Endothelial cell of umbilical vein (primary cell): ENCODE data around the gene ZNF768. TPM values are rescaled to one million over a fixed set of nuclear protein-coding genes. Genes with fewer than 3 reads are reported as not detected.

Experiments used
- BruUV-seq: library from RNA; stranded (reverse); fragments of 400-500 nt; replicated peaks from 2 replicates; lab custom pipeline; 2021; lab: Mats Ljungman, UMichigan
- CTCF ChIA-PET: fragments of 300-600, 350-600 bp; sonication (Branson Sonifier 250); formaldehyde crosslinking; loops from one replicate; lab custom pipeline; 2021; ENCODE audit warnings: antibody characterized with exemption, inconsistent platforms; lab: Charles Lee
- POLR2A ChIA-PET: fragments of 300-600, 350-600 bp; sonication (Branson Sonifier 250); formaldehyde crosslinking; loops from one replicate; lab custom pipeline; 2021; ENCODE audit warnings: antibody characterized with exemption, inconsistent platforms; lab: Charles Lee
- DNase-seq: peaks from one replicate; pipeline ENCODE4 v3.0.0-alpha.2; 2011; ENCODE audit warnings: low read depth, low spot score
- FAIRE-seq: peaks from 2 replicates; lab custom pipeline; 2011; peaks lifted over from hg19 to GRCh38; lab: Jason Lieb, UNC
- H2AFZ ChIP-seq: 2 replicates; pipeline ENCODE4 v1.6.0; 2012; ENCODE audit warnings: low read depth, low read length, control low read depth, inconsistent platforms
- H3K27ac ChIP-seq: 2 replicates; pipeline ENCODE4 v1.5.1; 2011; ENCODE audit warnings: low read depth, mild to moderate bottlenecking, control low read depth, low read length, moderate library complexity; ENCODE audit not compliant: insufficient read depth
- H3K27me3 ChIP-seq, 2 experiments: 2 replicates each; pipeline versions ENCODE4 v1.6.0 to v1.6.1; 2011; ENCODE audit warnings: low read length in 2 of 2, mixed read lengths in 1 of 2; ENCODE audit not compliant: control insufficient read depth in 2 of 2, insufficient read depth in 2 of 2
- H3K36me3 ChIP-seq, 2 experiments: 2 replicates in 1 of 2; 3 replicates in 1 of 2; pipeline ENCODE4 v1.5.1; 2011; ENCODE audit warnings: low read length in 2 of 2, mild to moderate bottlenecking in 1 of 2, moderate library complexity in 1 of 2; ENCODE audit not compliant: control insufficient read depth in 2 of 2, insufficient read depth in 2 of 2; ENCODE audit errors: extremely low read depth in 1 of 2
- H3K4me1 ChIP-seq: 3 replicates; pipeline ENCODE4 v1.5.1; 2011; ENCODE audit warnings: mild to moderate bottlenecking, low read length; ENCODE audit not compliant: control insufficient read depth, insufficient read depth; ENCODE audit errors: extremely low read depth
- H3K4me2 ChIP-seq: 2 replicates; pipeline ENCODE4 v1.6.1; 2011; ENCODE audit warnings: low read length, control low read depth, mixed read lengths; ENCODE audit not compliant: insufficient read depth
- H3K4me3 ChIP-seq, 3 experiments: fragments of 200-600 bp in 1 of 3; sonication (generic), shearing (Covaris generic) in 1 of 3; replicated peaks in 1 of 3; 2 replicates each; pipeline ENCODE4 v1.5.1; 2011 to 2016; ENCODE audit warnings: control low read depth in 3 of 3, low read length in 3 of 3, mild to moderate bottlenecking in 2 of 3, inconsistent platforms in 1 of 3, low read depth in 1 of 3, moderate library complexity in 1 of 3; ENCODE audit not compliant: insufficient read depth in 1 of 3
- H3K79me2 ChIP-seq: 2 replicates; pipeline ENCODE4 v1.6.0; 2012; ENCODE audit warnings: low read length, inconsistent platforms; ENCODE audit not compliant: control insufficient read depth, insufficient read depth
- H3K9ac ChIP-seq: replicated peaks from 2 replicates; pipeline ENCODE3; 2011; ENCODE audit warnings: low read length, control low read depth; ENCODE audit not compliant: insufficient read depth; ENCODE audit errors: extremely low read depth
- H3K9me1 ChIP-seq: replicated peaks from 3 replicates; pipeline ENCODE4 v1.6.0; 2011; ENCODE audit warnings: mild to moderate bottlenecking, low read length; ENCODE audit not compliant: control insufficient read depth, insufficient read depth; ENCODE audit errors: extremely low read depth
- H3K9me3 ChIP-seq: replicated peaks from 2 replicates; pipeline ENCODE4 v1.5.1; 2012; ENCODE audit warnings: low read length, inconsistent platforms; ENCODE audit not compliant: control insufficient read depth, insufficient read depth
- H4K20me1 ChIP-seq: replicated peaks from 2 replicates; pipeline ENCODE3; 2011; ENCODE audit warnings: mild to moderate bottlenecking, low read length; ENCODE audit not compliant: control insufficient read depth, insufficient read depth; ENCODE audit errors: extremely low read depth
- EZH2 ChIP-seq: IDR thresholded peaks from 2 replicates; pipeline ENCODE4 v1.6.1; 2012; ENCODE audit warnings: borderline replicate concordance, low read depth, mild to moderate bottlenecking, moderate library complexity, low read length, inconsistent platforms; ENCODE audit not compliant: severe bottlenecking
- GATA2 ChIP-seq: IDR thresholded peaks from 2 replicates; pipeline ENCODE4 v1.7.0; 2011; ENCODE audit warnings: low read depth, mild to moderate bottlenecking, moderate library complexity, mixed read lengths, low read length; ENCODE audit not compliant: insufficient read length, insufficient read depth
- JUN ChIP-seq: IDR thresholded peaks from 2 replicates; pipeline ENCODE4 v1.6.1; 2011; ENCODE audit warnings: borderline replicate concordance, low read depth; ENCODE audit not compliant: insufficient read length, insufficient read depth
- MYC ChIP-seq: IDR thresholded peaks from one replicate; pipeline ENCODE4 v1.6.1; 2011; ENCODE audit warnings: mild to moderate bottlenecking, low read depth, low read length
- POLR2A ChIP-seq: IDR thresholded peaks from 2 replicates; pipeline ENCODE4 v1.6.1; 2012; ENCODE audit warnings: low read depth, mild to moderate bottlenecking, control low read depth, low read length
- dilution Hi-C: fragments of 300-500 bp; cut with MboI; formaldehyde crosslinking; loops from one replicate; pipeline ENCODE4 v1.15.0; 2019; ENCODE audit warnings: low sequenced_read_pairs; ENCODE audit not compliant: extremely low pct_ligation_motif_present
- intact Hi-C: fragments of 100-400 bp; cut with micrococcal nuclease; formaldehyde crosslinking; loops from one replicate; pipeline ENCODE4 v1.10.0; 2022
- polyA plus RNA-seq, 4 experiments: library from polyadenylated mRNA; depleted of rRNA in 3 of 4; stranded (reverse) in 3 of 4; unstranded in 1 of 4; fragments of >200 nt; gene quantifications; 2 replicates each; pipeline versions ENCODE4 v1.2.1 to v1.2.3, GENCODE V29; 2011 to 2012; ENCODE audit warnings: missing spikeins in 1 of 4
- total RNA-seq: library from RNA; stranded (reverse); gene quantifications from 2 replicates; pipeline ENCODE4 v1.2.3, GENCODE V29; 2021
- TF ChIP-seq, protein P1 (sequence below): IDR thresholded peaks from 2 replicates; pipeline ENCODE4 v1.6.1; 2011; ENCODE audit not compliant: insufficient read depth, insufficient read length
- TF ChIP-seq, protein P2 (sequence below), 2 donors: IDR thresholded peaks; 1 replicate in 1 of 2; 2 replicates in 1 of 2; pipeline ENCODE4 v1.5.1; 2011; ENCODE audit warnings: low read length in 2 of 2, mild to moderate bottlenecking in 2 of 2, moderate library complexity in 2 of 2, control low read depth in 1 of 2, inconsistent platforms in 1 of 2, low read depth in 1 of 2; ENCODE audit not compliant: insufficient read depth in 1 of 2; ENCODE audit errors: extremely low read depth in 1 of 2

Gene ZNF768
- total and polyA plus RNA-seq, 2 donors (not counting 3 experiments of a cell fraction or from before 2014, with no cell fraction given), result 24.2 to 24.7 TPM

DNA sequence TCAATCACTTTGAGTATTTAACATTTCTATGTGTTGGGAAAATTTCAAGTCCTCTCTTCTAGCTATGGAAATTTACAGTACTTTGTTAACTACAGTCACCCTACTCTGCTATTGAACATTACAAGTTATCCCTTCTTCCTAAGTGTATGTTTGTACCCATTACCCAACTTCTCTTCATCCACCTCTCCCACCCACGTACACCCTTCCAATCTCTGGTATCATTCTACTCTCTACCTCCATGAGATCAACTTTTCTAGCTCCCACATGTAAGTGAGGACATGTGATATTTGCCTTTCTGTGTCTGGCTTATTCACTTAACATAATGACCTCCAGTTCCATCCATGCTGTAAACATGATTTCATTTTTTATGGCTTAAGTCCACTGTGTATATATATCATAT lies 48.3 kb upstream of the ZNF768 start:
- H3K79me2 ChIP-seq, result no peaks in the 10 kb centered on the region
- ChIA-PET POLR2A (interaction anchor here (0.7 kb wide), 1 partner anchor 16 kb away, joined by 6 read pairs; no protein-coding TSS in a partner anchor), CTCF (no interaction called here)
- H3K27me3 ChIP-seq, result no peaks in the 10 kb centered on the region
- dilution Hi-C loops, result no loop called here
- H3K4me2 ChIP-seq, result no peak overlapping the region
- intact Hi-C loops, result no loop called here
- H3K9ac ChIP-seq, result no peak overlapping the region
- BruUV-seq, result no TSS peak
- no peak overlapping the region for H3K27ac ChIP-seq
- H2AFZ ChIP-seq, result no peak overlapping the region
- DNase-seq (no peak), FAIRE-seq (no peak)
- peaks cover 0 to 2% of the 10 kb centered on the region in 2 experiments for H3K36me3 ChIP-seq
- no peak overlapping the region for H3K4me3 ChIP-seq
- no peak for TF ChIP-seq JUN
- TF ChIP-seq, protein P1, sequence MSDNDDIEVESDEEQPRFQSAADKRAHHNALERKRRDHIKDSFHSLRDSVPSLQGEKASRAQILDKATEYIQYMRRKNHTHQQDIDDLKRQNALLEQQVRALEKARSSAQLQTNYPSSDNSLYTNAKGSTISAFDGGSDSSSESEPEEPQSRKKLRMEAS, result no peak
- TF ChIP-seq, protein P2, sequence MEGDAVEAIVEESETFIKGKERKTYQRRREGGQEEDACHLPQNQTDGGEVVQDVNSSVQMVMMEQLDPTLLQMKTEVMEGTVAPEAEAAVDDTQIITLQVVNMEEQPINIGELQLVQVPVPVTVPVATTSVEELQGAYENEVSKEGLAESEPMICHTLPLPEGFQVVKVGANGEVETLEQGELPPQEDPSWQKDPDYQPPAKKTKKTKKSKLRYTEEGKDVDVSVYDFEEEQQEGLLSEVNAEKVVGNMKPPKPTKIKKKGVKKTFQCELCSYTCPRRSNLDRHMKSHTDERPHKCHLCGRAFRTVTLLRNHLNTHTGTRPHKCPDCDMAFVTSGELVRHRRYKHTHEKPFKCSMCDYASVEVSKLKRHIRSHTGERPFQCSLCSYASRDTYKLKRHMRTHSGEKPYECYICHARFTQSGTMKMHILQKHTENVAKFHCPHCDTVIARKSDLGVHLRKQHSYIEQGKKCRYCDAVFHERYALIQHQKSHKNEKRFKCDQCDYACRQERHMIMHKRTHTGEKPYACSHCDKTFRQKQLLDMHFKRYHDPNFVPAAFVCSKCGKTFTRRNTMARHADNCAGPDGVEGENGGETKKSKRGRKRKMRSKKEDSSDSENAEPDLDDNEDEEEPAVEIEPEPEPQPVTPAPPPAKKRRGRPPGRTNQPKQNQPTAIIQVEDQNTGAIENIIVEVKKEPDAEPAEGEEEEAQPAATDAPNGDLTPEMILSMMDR (IDR thresholded peaks at IDR 0.05; ENCODE audit: extremely low read depth in 1 of 2, insufficient read depth in 1 of 2, low read depth in 1 of 2, low read length in 2 of 2), result no peak
- no peak for TF ChIP-seq POLR2A
- no peak for TF ChIP-seq EZH2
- TF ChIP-seq MYC, result no peak
- no peak for TF ChIP-seq GATA2
- peaks cover 16% of the 10 kb centered on the region for H3K4me1 ChIP-seq
- H3K9me1 ChIP-seq, result no peaks in the 10 kb centered on the region
- H3K9me3 ChIP-seq, result no peaks in the 10 kb centered on the region
- no peaks in the 10 kb centered on the region for H4K20me1 ChIP-seq
